C4-2B (cell line): ENCODE results near the gene FOXD4L6.
"Not testable (repeated sequence)": the region's sequence is repeated elsewhere in the genome, so short reads cannot be mapped to it uniquely, and the experiment has no call there.

ENCODE experiments used
- ZFX ChIP-seq: fragments of 450-650 bp; IDR thresholded peaks from 2 replicates; pipeline ENCODE4 v1.6.1; 2017
- TF ChIP-seq, protein P1 (sequence below): fragments of 450-650 bp; conservative IDR thresholded peaks from 2 replicates; pipeline ENCODE4 v1.5.1; 2017; ENCODE audit warnings: mild to moderate bottlenecking

DNA sequence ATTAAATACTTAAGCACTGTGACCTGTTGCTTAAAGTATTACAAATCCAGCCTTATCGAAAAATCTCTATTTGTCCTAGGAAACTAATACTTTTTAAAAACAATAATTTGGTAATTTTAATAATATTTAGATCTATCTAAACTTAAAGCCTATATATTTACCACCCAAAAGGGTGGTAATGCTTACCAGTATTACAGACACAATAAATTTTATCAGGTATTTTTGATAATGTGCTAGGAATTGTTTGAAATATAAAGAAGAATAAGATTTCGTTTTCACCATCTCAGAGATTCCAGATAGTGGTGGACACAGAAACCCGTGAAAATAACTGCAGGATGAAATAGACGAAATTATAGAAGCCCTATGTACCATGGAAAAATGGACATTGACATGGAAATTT lies 7.8 kb downstream of the FOXD4L6 start:
- TF ChIP-seq, protein P1, sequence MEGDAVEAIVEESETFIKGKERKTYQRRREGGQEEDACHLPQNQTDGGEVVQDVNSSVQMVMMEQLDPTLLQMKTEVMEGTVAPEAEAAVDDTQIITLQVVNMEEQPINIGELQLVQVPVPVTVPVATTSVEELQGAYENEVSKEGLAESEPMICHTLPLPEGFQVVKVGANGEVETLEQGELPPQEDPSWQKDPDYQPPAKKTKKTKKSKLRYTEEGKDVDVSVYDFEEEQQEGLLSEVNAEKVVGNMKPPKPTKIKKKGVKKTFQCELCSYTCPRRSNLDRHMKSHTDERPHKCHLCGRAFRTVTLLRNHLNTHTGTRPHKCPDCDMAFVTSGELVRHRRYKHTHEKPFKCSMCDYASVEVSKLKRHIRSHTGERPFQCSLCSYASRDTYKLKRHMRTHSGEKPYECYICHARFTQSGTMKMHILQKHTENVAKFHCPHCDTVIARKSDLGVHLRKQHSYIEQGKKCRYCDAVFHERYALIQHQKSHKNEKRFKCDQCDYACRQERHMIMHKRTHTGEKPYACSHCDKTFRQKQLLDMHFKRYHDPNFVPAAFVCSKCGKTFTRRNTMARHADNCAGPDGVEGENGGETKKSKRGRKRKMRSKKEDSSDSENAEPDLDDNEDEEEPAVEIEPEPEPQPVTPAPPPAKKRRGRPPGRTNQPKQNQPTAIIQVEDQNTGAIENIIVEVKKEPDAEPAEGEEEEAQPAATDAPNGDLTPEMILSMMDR = not testable (repeated sequence)
- TF ChIP-seq ZFX = not testable (repeated sequence)
